ENCODE measurements around the gene SLC8B1.

SLC8B1 gene

DNA sequence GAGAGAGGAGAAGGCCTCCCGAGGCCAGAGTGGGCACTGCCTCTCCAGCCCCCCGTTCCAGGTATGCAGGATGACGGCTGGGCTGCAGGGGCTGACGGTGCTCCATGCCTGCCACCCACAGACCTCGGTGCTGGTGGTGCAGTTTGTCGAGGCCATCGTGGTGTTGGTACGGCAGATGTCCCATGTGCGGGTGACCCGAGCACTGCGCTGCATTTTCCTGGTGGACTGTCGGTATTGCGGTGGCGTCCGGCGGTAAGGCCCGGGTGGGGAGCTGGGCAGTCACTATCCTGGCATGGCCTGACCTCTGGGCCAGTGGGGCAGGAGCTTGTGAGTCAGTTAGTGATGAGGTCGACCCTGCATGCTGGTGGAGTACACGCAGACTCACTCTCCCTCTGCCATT lies 66.3 kb downstream of the SLC8B1 start:
- DNase-seq (ENCODE audit: low spot score), result no peak

DNA sequence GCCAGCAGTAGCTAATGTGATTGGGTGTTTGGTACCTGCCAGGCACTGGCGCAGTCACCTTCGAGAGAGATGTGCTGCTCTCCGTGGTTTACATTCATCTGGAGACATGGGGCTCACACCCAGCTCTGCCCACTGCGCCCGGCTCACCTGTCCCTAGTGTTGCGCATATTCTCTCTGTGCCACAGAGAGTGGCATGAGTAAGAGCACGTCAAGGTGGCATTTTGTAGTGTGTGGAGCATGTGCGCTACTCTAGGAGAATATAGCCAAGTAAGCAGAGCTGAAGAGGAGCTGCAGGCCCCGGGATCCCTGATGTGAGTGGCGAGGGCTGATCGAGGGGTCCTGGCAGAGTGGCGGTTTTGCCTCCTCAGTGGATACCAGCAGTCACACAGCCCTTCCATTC lies 66.8 kb downstream of the SLC8B1 start:
- no peak for DNase-seq (ENCODE audit: low spot score)

DNA sequence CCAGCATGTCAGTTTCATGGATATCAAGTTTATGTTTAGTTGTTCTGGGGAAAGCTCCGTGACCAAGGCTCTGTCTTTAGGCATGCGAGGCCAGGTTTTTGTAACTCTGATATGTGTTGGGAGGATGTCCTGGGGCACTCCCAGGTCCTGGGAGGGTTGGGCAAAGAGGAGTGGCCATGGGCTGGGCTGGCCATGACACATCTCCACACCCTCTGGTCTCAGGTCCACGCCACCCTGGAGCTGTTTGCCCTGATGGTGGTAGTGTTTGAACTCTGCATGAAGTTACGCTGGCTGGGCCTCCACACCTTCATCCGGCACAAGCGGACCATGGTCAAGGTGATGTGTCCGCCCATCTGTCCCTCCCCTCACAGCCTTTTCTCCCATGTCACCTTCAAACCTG lies 67.3 kb downstream of the SLC8B1 start:
- DNase-seq (ENCODE audit: low spot score), result no peak

DNA sequence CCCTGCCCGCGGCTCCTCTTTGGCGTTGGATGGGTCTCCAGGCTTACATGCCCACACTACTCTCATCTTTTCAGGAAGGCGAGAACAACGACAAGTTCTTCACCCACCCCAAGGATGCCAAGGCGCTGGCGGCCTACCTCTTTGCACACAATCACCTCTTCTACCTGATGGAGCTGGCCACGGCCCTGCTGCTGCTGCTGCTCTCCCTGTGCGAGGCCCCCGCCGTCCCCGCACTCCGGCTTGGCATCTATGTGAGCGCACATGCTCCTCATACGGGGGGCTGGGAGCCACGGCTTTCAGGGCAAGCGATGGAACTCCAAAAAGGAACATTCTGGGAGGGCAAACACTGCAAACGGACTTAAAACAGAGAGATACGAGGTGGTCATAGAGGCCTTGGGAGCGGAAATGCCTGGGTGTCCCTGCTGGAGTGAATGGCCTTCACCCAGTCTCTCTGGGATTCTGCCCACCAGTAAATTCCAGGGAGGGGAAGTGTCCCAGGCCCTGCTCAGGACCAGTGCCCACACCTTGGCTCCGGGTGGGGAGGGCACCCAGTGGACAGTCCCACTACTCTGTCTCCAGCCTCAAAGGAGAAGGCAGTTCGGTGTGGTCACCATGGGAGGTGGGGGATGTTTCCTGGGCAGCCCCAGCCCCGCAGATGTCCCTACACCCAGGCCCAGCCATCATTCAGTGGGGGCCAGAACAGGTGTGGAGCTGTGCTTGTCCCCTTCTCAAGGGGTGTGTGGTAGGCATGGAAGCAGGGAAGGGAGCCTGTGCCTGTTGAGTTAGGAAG lies 68.6 kb downstream of the SLC8B1 start:
- DNase-seq (ENCODE audit: low spot score), result no peak

DNA sequence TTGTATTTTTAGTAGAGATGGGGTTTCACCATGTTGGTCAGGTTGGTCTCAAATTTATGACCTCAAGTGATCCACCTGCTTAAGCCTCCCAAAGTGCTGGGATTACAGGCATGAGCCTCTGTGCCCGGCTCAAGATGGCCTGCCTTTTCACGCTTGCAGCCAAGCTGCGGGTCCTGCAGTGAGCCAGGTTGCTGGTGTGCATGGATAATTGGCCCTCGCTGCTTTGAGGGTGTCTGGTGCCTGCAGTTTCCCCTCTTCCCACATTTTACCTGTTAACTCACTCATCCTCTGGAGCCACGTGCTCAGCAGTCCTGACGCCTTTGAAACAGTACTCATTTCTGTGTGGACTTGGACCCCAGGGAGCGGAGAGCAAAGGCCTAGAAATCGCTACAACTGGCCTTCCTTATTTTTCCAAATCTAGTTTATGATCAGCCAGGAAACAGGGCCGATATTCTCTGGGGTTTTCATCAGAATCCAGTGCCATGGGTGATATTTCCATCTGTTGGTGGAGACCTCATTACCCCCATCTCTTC lies 71.4 kb downstream of the SLC8B1 start:
- DNase-seq (ENCODE audit: low spot score), result no peak

DNA sequence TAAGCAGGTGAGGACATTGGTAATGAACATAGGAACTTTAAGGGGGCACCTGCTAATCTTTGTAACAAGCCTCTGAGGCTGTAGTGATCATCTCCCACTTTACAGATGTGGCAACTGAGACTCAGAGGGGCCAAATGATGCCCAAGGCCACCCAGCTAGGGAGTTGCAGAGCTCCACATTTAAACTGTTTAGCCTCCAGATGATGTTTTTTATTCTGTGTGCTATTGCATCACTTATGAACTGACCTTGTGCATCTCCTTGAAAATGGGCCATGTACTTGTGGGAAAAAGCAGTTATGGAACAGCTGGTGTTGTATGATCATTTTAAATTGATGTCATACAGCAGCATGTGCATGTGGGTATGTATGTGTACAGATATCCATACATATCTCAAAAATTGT lies 72.2 kb downstream of the SLC8B1 start:
- DNase-seq (ENCODE audit: low spot score), result peak; percentile 31

DNA sequence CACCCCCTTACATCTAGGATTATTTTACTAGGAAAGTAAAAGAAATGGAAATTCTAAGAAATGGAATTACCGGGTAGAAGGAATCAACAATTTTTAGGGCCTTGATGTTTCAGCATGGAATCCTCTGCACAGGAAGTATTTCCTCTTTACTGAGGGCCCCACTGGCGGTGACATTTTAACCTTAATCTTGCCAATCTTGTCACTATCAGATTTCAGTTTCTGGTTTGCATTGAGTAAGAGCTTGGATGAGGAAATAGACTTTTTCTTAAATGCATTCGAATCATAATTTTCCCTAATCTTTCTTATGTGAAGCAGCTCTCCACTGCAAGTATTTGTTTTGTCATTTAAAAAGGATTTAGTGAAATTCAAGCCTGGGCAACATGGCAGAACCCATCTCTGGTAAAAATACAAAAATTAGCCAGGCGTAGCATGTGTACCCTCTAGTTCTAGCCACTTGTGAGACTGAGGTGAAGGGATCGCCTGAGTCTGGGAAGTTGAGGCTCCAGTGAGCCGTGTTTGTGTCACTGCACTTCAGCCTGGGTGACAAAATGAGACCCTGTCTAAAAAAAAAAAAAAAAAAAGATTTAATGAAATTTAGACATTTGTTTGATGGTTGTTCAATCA lies 73.0 kb downstream of the SLC8B1 start:
- no peak for DNase-seq (ENCODE audit: low spot score)

DNA sequence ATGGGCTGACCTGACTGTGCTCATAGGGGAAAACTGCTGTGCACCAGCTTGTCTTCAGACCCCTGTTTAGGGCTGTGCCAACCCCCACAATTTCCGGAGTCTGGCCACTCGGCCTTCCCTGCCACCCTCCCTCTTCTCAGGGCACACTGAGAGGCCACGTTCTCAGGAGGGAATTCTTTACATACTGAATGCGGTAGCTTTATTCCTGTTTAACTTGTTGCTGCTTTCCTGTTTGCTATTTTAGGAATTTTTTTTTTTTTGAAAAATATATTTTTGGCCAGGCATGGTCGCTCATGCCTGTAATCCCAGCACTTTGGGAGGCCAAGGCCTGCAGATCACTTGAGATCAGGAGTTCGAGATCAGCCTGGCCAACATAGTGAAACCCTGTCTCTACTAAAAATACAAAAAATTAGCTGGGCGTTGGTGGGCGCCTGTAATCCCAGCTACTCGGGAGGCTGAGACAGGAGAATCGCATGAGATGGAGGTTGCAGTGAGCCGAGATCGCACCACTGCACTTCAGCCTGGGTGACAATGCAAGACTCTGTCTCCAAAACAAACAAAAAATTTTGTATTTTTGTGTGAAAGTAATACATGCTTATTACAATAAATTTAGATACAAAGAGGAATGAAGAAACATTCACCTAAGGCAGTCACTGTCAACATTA lies 74.1 kb downstream of the SLC8B1 start:
- no peak for DNase-seq (ENCODE audit: low spot score)

DNA sequence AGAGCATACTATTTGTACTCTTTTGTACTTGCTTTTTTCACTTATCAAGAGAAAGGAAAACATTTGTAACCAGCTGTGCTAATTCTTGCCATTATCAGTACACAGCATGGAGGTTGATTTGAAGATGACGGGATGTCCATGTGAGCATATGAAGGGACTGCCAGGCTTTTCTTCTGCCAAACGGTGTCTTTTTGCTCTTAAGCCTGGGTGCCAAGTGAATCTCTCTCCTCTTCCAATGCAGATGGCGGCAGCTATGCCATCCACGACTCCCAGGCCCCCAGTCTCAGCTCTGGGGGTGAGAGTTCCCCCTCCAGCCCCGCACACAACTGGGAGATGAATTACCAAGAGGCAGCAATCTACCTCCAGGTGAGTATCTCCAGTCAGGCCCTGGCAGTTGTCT lies 74.8 kb downstream of the SLC8B1 start:
- DNase-seq (ENCODE audit: low spot score), result no peak

DNA sequence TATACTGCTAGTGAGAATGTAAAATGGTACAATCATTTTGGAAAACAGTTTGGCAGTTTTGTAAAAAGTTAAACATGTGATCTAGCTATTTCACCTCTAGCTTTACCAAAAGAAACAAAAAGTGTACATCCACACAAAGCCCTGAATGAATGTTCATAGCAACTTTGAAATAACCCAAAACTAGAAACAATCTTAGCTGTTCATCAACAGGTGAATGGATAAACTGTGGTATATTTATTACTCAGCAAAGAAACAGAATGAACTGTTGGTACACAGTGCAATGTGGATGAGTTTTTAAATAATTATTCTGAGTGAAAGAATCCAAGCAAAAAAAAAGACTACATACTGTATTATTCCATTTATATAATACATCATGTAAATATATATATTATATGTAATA lies 77.3 kb downstream of the SLC8B1 start:
- DNase-seq (ENCODE audit: low spot score), result no peak

DNA sequence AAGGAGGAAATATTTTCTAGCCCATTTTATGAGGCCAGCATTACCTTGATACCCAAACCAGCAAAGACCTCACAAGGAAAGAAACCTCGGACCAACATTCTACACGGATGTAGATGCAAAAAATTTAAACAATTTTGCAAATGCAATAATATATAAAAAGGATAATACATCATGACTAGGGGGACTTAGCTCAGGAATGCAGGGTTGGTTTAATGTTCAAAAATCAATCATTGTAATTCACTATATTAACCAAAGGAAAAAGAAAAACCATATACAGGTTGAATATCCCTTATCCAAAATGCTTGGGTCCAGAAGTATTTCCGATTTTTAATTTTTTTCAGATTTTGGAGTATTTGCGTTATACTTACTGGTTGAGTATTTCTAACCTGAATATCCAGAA lies 80.6 kb downstream of the SLC8B1 start:
- no peak for DNase-seq (ENCODE audit: low spot score)

DNA sequence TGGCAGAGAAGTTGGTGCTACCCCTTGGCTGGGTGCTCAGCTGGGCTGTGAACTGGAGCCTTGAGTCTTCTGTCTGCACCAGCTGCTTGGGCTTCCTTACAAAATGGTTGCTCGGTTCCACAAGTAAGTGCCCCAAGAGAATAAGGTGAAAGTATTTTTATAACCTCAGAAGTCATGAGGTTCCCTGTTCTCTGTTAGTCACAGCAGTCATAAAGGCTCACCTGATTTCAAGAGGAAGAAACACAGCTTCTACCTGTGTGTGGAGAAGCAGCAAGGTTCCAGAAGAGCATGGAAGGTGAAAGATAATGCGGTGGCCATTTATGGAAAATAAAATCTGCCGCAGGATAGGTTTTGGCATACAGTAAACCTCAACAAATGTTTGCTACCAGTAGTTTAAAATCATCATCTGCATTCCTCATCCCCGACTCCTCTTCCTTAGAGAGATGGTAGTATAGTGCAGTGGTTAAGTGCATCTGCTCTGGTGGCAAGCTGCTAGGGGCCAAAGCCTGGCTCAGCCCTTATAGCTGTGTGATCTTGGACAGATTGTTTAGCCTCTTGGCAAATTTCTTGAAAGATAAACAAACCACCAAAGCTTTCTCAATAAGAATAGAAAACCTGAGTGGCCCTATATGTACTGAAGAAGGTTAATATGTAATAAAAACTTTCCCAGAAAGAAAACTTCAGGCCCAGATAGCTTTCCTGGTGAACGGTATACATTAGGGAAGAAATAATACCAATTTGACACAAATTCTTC lies 81.2 kb downstream of the SLC8B1 start:
- no peak for DNase-seq (ENCODE audit: low spot score)

DNA sequence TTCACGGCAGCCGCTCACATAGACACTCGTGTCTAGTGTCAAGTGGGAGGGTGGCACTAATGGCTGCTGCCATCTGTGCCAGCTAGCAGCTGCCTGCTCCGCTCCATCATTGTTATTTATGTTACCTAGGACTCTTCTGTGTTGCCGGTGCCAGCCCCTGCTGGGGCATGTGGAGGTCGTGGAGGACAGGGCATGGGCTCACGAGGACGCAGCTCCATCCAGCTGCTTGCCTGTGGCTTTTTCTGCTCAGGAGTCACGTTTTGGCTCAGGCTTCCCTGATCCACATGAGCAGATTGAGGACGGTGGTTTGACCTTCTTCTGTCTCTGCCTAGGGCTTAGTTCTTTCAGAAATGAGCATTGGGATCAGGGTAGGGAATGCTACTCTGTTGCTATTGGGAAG lies 82.4 kb downstream of the SLC8B1 start:
- no peak for DNase-seq (ENCODE audit: low spot score)

DNA sequence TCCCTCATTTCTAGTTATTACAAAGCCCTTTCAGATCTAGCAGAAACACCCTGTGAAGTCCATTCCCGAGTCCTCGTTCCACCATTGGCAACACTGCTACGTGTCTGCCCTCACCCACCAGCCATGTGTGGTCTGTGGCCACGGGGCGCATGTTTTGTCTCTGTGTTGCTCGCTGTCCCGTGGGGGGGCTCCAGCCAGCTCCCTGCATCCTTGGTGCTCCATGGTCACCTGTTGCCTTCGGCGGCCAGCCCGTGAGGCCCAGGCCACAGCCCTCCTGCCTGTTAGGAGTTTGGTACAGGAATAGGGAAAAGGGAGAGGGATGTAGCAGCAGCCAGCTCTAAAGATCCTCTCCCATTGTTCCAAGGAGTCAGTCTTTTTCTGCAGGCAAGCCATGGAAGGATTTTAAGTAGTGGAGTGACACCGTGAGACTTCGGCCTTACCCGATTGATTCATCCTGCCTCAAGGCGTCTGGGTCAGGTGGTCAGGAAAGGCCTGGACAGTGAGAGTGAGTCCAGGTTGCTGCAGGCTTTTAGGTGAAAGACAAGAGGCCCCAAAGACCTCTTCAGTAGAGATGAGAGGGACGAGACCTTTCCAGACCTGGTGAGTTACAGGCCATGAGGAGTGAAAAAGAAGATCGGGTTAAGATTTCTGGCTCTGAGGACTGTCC lies 83.4 kb downstream of the SLC8B1 start:
- DNase-seq (ENCODE audit: low spot score), result no peak

DNA sequence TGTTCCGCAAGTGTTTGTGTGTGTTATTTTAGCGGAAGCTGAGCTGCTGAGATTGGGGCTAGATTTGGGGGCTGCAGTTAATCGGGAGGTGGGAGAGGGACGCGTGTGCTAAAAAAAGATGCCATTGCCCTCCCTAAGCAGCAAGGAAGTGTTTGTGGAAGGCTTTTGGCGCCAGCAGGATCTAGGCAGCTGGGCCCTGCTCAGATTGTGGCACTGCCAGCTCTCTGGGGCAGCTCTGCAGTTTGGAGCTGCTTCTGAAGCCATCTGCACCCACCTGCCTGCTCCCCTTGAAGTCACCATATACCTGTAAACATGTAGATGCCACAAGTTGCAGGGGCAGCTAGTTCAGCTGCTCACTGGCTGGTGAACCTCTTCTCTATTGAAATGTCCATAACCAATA lies 84.9 kb downstream of the SLC8B1 start:
- no peak for DNase-seq (ENCODE audit: low spot score)

DNA sequence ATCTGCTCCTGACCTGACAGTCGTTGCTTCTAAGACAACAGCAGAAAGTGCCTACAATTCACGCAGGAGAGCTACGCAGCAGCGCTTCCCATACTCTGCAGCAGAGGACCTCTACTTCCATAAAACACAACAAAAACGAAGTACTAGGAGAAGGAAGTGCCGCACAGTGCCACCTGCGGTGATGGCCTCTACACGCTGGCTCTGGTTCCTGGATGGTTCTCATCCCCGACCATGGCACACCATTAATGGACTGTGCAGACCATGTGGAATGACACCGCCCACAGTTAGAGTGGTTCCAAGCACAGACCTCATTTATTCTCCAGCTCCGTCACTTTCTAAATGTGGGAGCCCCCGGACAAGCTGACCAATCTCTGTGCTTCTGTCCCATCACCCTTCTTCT lies 85.4 kb downstream of the SLC8B1 start:
- DNase-seq (ENCODE audit: low spot score), result no peak

DNA sequence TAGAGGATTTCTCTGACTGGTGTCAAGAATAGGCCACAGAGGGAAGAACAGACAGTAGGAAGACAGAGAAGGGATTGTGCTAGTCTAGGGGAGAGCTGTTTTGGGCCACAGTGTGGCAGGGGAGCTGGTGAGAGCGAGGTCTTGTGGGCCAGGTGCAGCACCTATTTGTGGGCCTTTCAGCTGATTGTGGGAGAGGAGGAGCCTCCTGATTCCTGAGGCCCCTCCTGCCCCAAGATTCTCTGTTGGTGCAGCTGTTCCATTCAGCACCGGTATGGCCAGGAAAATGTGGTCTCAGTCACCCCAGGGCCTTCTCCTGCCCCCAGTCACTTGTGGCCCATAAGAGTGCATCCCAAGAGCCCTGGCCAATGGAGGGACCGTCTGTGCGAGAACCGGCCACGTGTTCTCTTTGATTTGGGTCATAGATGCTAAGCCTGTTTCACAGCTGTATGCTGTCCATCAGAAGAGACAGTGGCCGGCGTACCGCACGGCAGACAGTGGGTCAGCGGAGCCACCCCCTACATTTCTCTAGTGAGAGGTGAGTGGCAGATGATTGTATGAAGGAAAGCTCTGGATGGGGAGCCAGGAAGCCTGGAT lies 86.0 kb downstream of the SLC8B1 start:
- DNase-seq (ENCODE audit: low spot score), result no peak

Measured in GM03348 (cell line).